ENCODE measurements around the gene CCDC170.
"Not testable (repeated sequence)": the region's sequence is repeated elsewhere in the genome, so short reads cannot be mapped to it uniquely, and the experiment has no call there.

DNA sequence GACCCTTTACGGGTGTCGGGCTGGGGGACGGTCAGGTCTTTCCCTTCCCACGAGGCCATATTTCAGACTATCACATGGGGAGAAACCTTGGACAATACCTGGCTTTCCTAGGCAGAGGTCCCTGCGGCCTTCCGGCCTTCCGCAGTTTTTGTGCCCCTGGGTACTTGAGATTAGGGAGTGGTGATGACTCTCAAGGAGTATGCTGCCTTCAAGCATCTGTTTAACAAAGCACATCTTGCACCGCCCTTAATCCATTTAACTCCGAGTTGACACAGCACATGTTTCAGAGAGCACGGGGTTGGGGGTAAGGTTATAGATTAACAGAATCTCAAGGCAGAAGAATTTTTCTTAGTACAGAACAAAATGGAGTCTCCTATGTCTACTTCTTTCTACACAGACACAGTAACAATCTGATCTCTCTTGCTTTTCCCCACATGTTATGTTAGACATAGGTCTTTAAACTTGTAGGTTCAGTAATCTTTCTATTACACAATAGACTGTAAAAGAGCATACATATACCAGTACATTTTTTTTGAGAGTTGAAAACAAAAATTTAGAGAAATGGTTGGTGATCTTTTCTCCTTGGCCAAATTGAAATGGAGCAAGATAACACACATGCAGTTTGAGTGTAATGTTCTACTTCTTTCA is 37.9 kb upstream of the CCDC170 start:
- not testable (repeated sequence) for TF ChIP-seq CTCF, POLR2AphosphoS5, POLR2A (IDR thresholded peaks at IDR 0.05)

Measured in upper lobe of left lung (tissue), 4 donors.